ENCODE data around the gene NR0B2. TPM values are rescaled to one million over a fixed set of nuclear protein-coding genes. Genes with fewer than 3 reads are reported as not detected.

The NR0B2 gene
- total RNA-seq, 1 experiment from 2014 or later: not detected

DNA sequence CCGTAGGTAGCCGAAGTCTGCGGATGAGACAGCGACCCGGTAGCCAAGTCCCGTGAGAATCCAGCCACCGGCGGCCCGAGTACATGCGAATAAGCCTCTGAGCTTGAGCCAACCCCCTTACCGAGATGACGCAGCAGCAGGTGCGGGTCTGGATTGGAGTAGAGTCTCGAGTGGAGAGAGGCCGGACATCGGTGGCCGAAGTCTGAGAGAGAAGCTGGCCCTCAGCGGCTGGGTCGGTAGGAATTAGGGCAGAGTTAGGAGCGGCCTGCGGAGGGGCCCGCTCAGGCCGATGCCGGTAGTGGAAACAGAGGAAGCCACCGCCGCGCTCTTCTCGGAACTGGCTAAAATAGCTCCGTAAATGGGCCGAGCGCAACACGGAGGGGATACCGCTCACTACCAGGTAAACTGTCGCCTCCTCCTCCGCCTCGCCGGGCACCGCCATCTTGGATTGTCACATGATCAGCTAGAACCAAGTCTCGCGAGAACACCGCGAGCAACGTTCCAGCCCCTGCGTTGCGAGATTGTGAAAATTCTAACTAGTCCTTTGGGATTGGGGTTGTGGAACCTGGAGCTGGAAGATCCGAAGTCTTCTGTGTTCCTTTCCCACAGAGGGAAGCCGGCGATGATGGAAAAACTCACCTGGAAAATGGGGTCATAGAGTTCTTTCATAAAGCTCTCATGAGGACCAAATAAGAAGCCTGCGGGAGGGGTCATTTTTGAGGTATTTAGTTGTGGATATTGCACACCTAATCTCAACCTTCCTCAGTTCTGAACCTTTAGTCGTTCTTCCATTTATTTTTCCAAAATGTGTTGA, 13.6 kb downstream of the NR0B2 start, which contains the start of gene GPATCH3 (continued):
- TF ChIP-seq CBX3 (IDR thresholded peaks at IDR 0.05; ENCODE audit: low read depth): 0 out of 2 replicates have a peak, but pooled peaks have one; percentile 35
- TF ChIP-seq ZFX (IDR thresholded peaks at IDR 0.05): peak; percentile 85; the same call in 1 of the 2 replicates
- TF ChIP-seq YY1 (IDR thresholded peaks at IDR 0.05; ENCODE audit: extremely low read depth, insufficient replicate concordance, low read depth, low read length): peak; percentile 98
- no peak for TF ChIP-seq TCF7L2 (IDR thresholded peaks at IDR 0.05; ENCODE audit: borderline replicate concordance, extremely low read depth, insufficient read depth, insufficient read length)

DNA sequence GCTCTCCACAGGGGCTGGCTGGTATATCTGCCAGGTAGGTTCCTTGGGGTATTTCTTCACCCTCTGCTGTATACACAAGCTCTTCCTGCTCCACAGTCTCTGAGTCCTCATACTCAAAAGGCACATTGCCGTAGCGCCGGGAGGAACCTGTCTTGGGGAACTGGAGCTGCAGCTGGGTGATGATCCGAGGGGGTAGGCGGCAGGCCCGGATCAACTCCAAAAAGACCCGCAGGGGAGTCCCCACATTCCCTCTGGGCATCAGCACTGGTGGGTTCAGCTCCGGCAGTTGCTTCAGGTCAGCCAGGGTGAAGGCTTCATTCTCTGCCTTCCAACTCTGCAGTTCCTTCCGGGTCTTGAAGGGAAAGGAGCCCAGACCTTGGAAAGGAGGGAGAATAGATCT, 16.4 kb downstream of the NR0B2 start:
- Histone ChIP-seq H3K4me1 (ENCODE audit: control insufficient read depth in 1 of 2, insufficient read depth in 2 of 2, low read length in 2 of 2) (peaks cover 0 to 17% of the 10 kb centered on the region in 2 experiments; a peak in 2 of 4 replicates), H3K9ac (ENCODE audit: low read length) (no peak overlapping the region)
- BruUV-seq (replicated peaks): no TSS peak

More for the DNA sequence above, 16.4 kb downstream of the NR0B2 start:
- H3K9me2 ChIP-seq (ENCODE audit: insufficient read depth): no peaks in the 10 kb centered on the region
- H3K4me2 ChIP-seq (ENCODE audit: low read length): no peak overlapping the region
- ChIA-PET CTCF (interaction anchor here (0.5 kb wide), 1 partner anchor 9 kb away, joined by 3 read pairs; no protein-coding TSS in a partner anchor), RAD21 (ENCODE audit: low non-redundant PET in 1 of 2, low total read pairs in 2 of 2, uncharacterized antibody in 2 of 2, unreplicated experiment in 2 of 2) (interaction anchor here in 1 of 2 experiments (0.6 kb wide), 1 partner anchor 339 kb away, joined by 4 read pairs; no protein-coding TSS in a partner anchor), POLR2A (interaction anchor here (1.4 kb wide), 1 partner anchor 34 kb away, joined by 3 read pairs; the partner anchor contains the start of gene SFN)
- no peak overlapping the region for H3K27ac ChIP-seq (ENCODE audit: low read depth, low read length)
- DNase-seq (ENCODE audit: low read depth, low spot score): no peak
- H3K79me2 ChIP-seq (ENCODE audit: insufficient read depth, low read length): peaks cover 41% of the 10 kb centered on the region
- H3K27me3 ChIP-seq (ENCODE audit: insufficient read depth, low read length): no peaks in the 10 kb centered on the region
- no peaks in the 10 kb centered on the region for H3K9me3 ChIP-seq (ENCODE audit: control insufficient read depth in 1 of 2, insufficient read depth in 1 of 2, low read depth in 1 of 2, low read length in 2 of 2)
- H4K20me1 ChIP-seq (ENCODE audit: insufficient read depth): no peaks in the 10 kb centered on the region
- intact Hi-C loops (cut with micrococcal nuclease): no loop called here
- no peak overlapping the region for H2AFZ ChIP-seq (ENCODE audit: low read depth, low read length, poor library complexity, severe bottlenecking)
- no peak for ATAC-seq
- H3K36me3 ChIP-seq (ENCODE audit: control insufficient read depth in 1 of 2, insufficient read depth in 2 of 2, low read length in 2 of 2): peaks cover 14 to 29% of the 10 kb centered on the region in 2 experiments; a peak in 3 of 4 replicates
- no peak for TF ChIP-seq SIN3A (IDR thresholded peaks at IDR 0.05; ENCODE audit: low read depth)
- TF ChIP-seq SP1 (IDR thresholded peaks at IDR 0.05; ENCODE audit: low read depth): no peak
- no peak for TF ChIP-seq TCF7L2 (IDR thresholded peaks at IDR 0.05; ENCODE audit: borderline replicate concordance, extremely low read depth, insufficient read depth, insufficient read length)
- no peak for TF ChIP-seq EZH2phosphoT487 (IDR thresholded peaks at IDR 0.05; ENCODE audit: borderline replicate concordance)
- TF ChIP-seq EGR1 (IDR thresholded peaks at IDR 0.05; ENCODE audit: low read depth): no peak
- no peak overlapping the region for H3K4me3 ChIP-seq (replicated peaks in 1 of 2; ENCODE audit: low read depth in 1 of 2, low read length in 2 of 2)
